ENCODE data around the gene TMEM269.
"Not testable (repeated sequence)": the region's sequence is repeated elsewhere in the genome, so short reads cannot be mapped to it uniquely, and the experiment has no call there.

Gene TMEM269

GRCh38 chr1:42793824-42794223 is 9.0 kb downstream of the TMEM269 start:
- DNase-seq (ENCODE audit: low read depth): no peak
- no peak for TF ChIP-seq CTCF (conservative IDR thresholded peaks at IDR 0.05; ENCODE audit: low read length)
- no peak overlapping the region for H3K4me3 ChIP-seq (ENCODE audit: low read length)

GRCh38 chr1:42797414-42797813 is 12.6 kb downstream of the TMEM269 start:
- TF ChIP-seq CTCF (conservative IDR thresholded peaks at IDR 0.05; ENCODE audit: low read length): no peak
- H3K4me3 ChIP-seq (ENCODE audit: low read length): no peak overlapping the region
- DNase-seq (ENCODE audit: low read depth): no peak

- peak; percentile 23 for DNase-seq (ENCODE audit: low read depth)
- TF ChIP-seq CTCF (conservative IDR thresholded peaks at IDR 0.05; ENCODE audit: low read length): no peak
- no peak overlapping the region for H3K4me3 ChIP-seq (ENCODE audit: low read length)
These were observed 13.2 kb downstream of the TMEM269 start for GRCh38 chr1:42797979-42798378.

GRCh38 chr1:42801832-42802473 is 17.2 kb downstream of the TMEM269 start:
- no peak for TF ChIP-seq CTCF (conservative IDR thresholded peaks at IDR 0.05; ENCODE audit: low read length)
- DNase-seq (ENCODE audit: low read depth): peak; percentile 86
- peak overlapping the region; percentile 19 for H3K4me3 ChIP-seq (ENCODE audit: low read length)

- no peak for DNase-seq (ENCODE audit: low read depth)
- H3K4me3 ChIP-seq (ENCODE audit: low read length): no peak overlapping the region
- no peak for TF ChIP-seq CTCF (conservative IDR thresholded peaks at IDR 0.05; ENCODE audit: low read length)
These were observed 21.4 kb downstream of the TMEM269 start for GRCh38 chr1:42806171-42806570.

- H3K4me3 ChIP-seq (ENCODE audit: low read length): no peak overlapping the region
- no peak for DNase-seq (ENCODE audit: low read depth)
- no peak for TF ChIP-seq CTCF (conservative IDR thresholded peaks at IDR 0.05; ENCODE audit: low read length)
These were observed 21.8 kb downstream of the TMEM269 start for GRCh38 chr1:42806593-42806992.

- no peak for DNase-seq (ENCODE audit: low read depth)
- no peak for TF ChIP-seq CTCF (conservative IDR thresholded peaks at IDR 0.05; ENCODE audit: low read length)
- H3K4me3 ChIP-seq (ENCODE audit: low read length): no peak overlapping the region
These were observed 22.4 kb downstream of the TMEM269 start for GRCh38 chr1:42807056-42807668.

GRCh38 chr1:42814815-42815214 is 30.0 kb downstream of the TMEM269 start:
- not testable (repeated sequence) for H3K4me3 ChIP-seq (ENCODE audit: low read length); DNase-seq (ENCODE audit: low read depth)
